ENCODE results near the gene NUDT22. TPM values are rescaled to one million over a fixed set of nuclear protein-coding genes. Genes with fewer than 3 reads are reported as not detected.

Gene NUDT22
- total and polyA plus RNA-seq, 2 experiments from 2014 or later = 33.9 to 67.0 TPM

DNA sequence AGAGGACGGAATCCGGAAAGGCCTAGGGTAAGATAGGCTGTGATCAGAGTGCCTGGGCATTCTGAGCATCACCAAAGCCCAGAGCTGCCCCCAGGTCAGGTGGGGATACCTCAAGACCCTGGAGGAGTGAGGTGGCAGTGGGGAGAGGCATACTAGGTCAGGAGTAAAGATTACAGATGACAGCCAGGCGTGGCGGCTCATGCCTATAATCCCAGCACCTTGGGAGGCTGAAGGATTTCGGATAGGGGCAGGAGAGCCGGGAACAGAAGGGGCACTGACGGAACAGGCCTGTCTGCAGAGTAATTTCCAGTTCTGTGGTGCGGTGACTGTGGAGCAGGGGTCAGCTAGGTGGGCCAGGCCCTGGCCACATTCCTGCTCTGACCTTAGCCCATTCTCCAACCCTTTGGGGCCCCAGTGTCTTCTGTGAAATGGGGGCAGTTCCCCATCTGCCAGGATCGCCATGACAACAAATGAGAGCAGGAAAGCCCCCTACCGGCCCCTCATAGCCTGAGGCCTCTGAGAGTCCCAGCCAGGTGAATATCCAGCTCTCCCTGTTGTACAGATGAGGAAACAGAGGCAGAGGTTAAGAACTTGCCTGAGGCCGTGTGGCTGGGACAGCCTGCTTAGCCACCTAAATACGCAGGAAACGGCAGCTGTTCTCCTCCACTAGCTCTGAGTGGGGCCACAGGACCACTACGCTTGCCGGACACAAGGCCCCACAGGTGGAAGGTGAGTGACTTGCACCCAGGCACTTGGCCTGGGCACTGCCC is 49.1 kb downstream of the NUDT22 start (continued):
- TF ChIP-seq, protein P1, sequence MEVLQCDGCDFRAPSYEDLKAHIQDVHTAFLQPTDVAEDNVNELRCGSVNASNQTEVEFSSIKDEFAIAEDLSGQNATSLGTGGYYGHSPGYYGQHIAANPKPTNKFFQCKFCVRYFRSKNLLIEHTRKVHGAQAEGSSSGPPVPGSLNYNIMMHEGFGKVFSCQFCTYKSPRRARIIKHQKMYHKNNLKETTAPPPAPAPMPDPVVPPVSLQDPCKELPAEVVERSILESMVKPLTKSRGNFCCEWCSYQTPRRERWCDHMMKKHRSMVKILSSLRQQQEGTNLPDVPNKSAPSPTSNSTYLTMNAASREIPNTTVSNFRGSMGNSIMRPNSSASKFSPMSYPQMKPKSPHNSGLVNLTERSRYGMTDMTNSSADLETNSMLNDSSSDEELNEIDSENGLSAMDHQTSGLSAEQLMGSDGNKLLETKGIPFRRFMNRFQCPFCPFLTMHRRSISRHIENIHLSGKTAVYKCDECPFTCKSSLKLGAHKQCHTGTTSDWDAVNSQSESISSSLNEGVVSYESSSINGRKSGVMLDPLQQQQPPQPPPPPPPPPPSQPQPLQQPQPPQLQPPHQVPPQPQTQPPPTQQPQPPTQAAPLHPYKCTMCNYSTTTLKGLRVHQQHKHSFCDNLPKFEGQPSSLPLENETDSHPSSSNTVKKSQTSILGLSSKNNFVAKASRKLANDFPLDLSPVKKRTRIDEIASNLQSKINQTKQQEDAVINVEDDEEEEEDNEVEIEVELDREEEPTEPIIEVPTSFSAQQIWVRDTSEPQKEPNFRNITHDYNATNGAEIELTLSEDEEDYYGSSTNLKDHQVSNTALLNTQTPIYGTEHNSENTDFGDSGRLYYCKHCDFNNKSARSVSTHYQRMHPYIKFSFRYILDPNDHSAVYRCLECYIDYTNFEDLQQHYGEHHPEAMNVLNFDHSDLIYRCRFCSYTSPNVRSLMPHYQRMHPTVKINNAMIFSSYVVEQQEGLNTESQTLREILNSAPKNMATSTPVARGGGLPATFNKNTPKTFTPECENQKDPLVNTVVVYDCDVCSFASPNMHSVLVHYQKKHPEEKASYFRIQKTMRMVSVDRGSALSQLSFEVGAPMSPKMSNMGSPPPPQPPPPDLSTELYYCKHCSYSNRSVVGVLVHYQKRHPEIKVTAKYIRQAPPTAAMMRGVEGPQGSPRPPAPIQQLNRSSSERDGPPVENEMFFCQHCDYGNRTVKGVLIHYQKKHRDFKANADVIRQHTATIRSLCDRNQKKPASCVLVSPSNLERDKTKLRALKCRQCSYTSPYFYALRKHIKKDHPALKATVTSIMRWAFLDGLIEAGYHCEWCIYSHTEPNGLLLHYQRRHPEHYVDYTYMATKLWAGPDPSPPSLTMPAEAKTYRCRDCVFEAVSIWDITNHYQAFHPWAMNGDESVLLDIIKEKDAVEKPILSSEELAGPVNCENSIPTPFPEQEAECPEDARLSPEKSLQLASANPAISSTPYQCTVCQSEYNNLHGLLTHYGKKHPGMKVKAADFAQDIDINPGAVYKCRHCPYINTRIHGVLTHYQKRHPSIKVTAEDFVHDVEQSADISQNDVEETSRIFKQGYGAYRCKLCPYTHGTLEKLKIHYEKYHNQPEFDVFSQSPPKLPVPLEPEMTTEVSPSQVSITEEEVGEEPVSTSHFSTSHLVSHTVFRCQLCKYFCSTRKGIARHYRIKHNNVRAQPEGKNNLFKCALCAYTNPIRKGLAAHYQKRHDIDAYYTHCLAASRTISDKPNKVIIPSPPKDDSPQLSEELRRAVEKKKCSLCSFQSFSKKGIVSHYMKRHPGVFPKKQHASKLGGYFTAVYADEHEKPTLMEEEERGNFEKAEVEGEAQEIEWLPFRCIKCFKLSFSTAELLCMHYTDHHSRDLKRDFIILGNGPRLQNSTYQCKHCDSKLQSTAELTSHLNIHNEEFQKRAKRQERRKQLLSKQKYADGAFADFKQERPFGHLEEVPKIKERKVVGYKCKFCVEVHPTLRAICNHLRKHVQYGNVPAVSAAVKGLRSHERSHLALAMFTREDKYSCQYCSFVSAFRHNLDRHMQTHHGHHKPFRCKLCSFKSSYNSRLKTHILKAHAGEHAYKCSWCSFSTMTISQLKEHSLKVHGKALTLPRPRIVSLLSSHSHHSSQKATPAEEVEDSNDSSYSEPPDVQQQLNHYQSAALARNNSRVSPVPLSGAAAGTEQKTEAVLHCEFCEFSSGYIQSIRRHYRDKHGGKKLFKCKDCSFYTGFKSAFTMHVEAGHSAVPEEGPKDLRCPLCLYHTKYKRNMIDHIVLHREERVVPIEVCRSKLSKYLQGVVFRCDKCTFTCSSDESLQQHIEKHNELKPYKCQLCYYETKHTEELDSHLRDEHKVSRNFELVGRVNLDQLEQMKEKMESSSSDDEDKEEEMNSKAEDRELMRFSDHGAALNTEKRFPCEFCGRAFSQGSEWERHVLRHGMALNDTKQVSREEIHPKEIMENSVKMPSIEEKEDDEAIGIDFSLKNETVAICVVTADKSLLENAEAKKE (CRISPR knock-in tag; IDR thresholded peaks at IDR 0.05) = no peak
- TF ChIP-seq ZNF114 (CRISPR knock-in tag; IDR thresholded peaks at IDR 0.05) = no peak
- no peak for TF ChIP-seq JUNB (IDR thresholded peaks at IDR 0.05; ENCODE audit: unreplicated experiment)

DNA sequence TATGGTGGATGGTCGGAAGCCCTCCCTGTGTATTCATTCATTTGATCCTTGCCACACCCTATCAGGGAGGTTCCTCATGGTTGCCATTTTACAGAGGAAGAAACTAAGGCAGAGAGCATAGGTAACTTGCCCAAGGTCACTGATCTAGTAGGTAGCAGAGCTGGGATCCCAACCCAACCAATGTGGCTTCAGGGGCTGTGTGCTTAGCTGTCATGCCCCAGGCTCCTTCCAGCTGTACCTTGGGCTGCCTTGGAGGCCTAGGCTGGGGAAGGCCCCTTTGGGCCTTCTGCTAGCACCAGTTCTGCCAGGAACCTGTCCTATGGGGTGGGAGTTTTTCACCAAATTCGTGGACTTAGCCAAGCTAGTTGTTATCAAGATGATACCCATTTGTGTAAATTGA is 49.8 kb downstream of the NUDT22 start:
- peaks cover 10% of the 10 kb centered on the region for H3K27me3 Mint-ChIP-seq (ENCODE audit: insufficient read depth, low read depth, poor library complexity)
- no peaks in the 10 kb centered on the region; the same call in 1 of the 2 replicates for H4K20me1 ChIP-seq (replicated peaks; ENCODE audit: insufficient read depth)

More for the DNA sequence above, 49.8 kb downstream of the NUDT22 start:
- TF ChIP-seq JUNB (IDR thresholded peaks at IDR 0.05; ENCODE audit: unreplicated experiment) (no peak), CREB1 (CRISPR knock-in tag; IDR thresholded peaks at IDR 0.05; ENCODE audit: low read depth) (no peak), ZNF331 (CRISPR knock-in tag; IDR thresholded peaks at IDR 0.05; ENCODE audit: low read depth) (no peak), ZNF114 (CRISPR knock-in tag; IDR thresholded peaks at IDR 0.05) (no peak)
- TF ChIP-seq, protein P2, sequence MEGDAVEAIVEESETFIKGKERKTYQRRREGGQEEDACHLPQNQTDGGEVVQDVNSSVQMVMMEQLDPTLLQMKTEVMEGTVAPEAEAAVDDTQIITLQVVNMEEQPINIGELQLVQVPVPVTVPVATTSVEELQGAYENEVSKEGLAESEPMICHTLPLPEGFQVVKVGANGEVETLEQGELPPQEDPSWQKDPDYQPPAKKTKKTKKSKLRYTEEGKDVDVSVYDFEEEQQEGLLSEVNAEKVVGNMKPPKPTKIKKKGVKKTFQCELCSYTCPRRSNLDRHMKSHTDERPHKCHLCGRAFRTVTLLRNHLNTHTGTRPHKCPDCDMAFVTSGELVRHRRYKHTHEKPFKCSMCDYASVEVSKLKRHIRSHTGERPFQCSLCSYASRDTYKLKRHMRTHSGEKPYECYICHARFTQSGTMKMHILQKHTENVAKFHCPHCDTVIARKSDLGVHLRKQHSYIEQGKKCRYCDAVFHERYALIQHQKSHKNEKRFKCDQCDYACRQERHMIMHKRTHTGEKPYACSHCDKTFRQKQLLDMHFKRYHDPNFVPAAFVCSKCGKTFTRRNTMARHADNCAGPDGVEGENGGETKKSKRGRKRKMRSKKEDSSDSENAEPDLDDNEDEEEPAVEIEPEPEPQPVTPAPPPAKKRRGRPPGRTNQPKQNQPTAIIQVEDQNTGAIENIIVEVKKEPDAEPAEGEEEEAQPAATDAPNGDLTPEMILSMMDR (conservative IDR thresholded peaks at IDR 0.05; ENCODE audit: low read depth in 2 of 2) = no peak
- TF ChIP-seq, protein P3, sequence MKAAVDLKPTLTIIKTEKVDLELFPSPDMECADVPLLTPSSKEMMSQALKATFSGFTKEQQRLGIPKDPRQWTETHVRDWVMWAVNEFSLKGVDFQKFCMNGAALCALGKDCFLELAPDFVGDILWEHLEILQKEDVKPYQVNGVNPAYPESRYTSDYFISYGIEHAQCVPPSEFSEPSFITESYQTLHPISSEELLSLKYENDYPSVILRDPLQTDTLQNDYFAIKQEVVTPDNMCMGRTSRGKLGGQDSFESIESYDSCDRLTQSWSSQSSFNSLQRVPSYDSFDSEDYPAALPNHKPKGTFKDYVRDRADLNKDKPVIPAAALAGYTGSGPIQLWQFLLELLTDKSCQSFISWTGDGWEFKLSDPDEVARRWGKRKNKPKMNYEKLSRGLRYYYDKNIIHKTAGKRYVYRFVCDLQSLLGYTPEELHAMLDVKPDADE (IDR thresholded peaks at IDR 0.05) = no peak
- Mint-ChIP-seq H3K4me3 (no peak overlapping the region), H3K27ac (no peak overlapping the region), H3K36me3 (ENCODE audit: low read depth) (no peaks in the 10 kb centered on the region; the same call in 1 of the 3 replicates), H3K4me1 (peaks cover 12% of the 10 kb centered on the region; the same call in 2 of the 3 replicates), H3K9me3 (no peaks in the 10 kb centered on the region; the same call in 2 of the 3 replicates)
- H3K27me3 ChIP-seq (ENCODE audit: insufficient read depth) = no peaks in the 10 kb centered on the region
- H3K9me2 ChIP-seq (ENCODE audit: insufficient read depth) = no peaks in the 10 kb centered on the region
- no peak overlapping the region for H2AFZ ChIP-seq
- H3K4me2 ChIP-seq = no peak overlapping the region
- ATAC-seq = no peak
- H3K36me3 ChIP-seq (ENCODE audit: insufficient read depth) = no peaks in the 10 kb centered on the region
- H3K79me2 ChIP-seq (replicated peaks; ENCODE audit: insufficient read depth) = no peaks in the 10 kb centered on the region
- no peak for DNase-seq (ENCODE audit: low spot score)
- H3K27ac ChIP-seq (ENCODE audit: low read depth) = no peak overlapping the region
- no peak overlapping the region for H3K4me3 ChIP-seq
- H3K4me1 ChIP-seq (ENCODE audit: insufficient read depth) = peaks cover 3% of the 10 kb centered on the region; the same call in 1 of the 2 replicates
- H3F3A ChIP-seq (replicated peaks; ENCODE audit: low read depth) = peaks cover 8% of the 10 kb centered on the region; the same call in 1 of the 2 replicates

All from GM23338 (cell line).